GM12878 (cell line): ENCODE measurements around the gene ANKRD44. TPM values are rescaled to one million over a fixed set of nuclear protein-coding genes. Genes with fewer than 3 reads are reported as not detected.
"Not testable (repeated sequence)": the region's sequence is repeated elsewhere in the genome, so short reads cannot be mapped to it uniquely, and the experiment has no call there.

Source experiments
- ATAC-seq: fragments of 200-7000 bp; cut with Tn5 transposase; 3 replicates; pipeline ENCODE4 v1.9.1; 2020; ENCODE audit warnings: mild to moderate bottlenecking, moderate library complexity
- BruUV-seq: library from RNA; stranded (reverse); fragments of 400-500 nt; replicated peaks from 2 replicates; lab custom pipeline; 2021; lab: Mats Ljungman, UMichigan
- CTCF ChIA-PET: fragments of 300-600 bp; sonication (Branson Sonifier 250); formaldehyde crosslinking; extraction: SDS; loops from one replicate; lab custom pipeline; 2021; ENCODE audit warnings: inconsistent platforms; lab: Yijun Ruan, JAX
- POLR2A ChIA-PET: fragments of 350-600 bp; formaldehyde crosslinking; extraction: SDS; loops from one replicate; lab custom pipeline; 2021; ENCODE audit warnings: inconsistent platforms; lab: Charles Lee
- RAD21 ChIA-PET: fragments of 300-600 bp; sonication (Branson Sonifier 250); formaldehyde crosslinking; loops from one replicate; lab custom pipeline; 2023; ENCODE audit warnings: antibody characterized with exemption; ENCODE audit not compliant: unreplicated experiment; lab: Charles Lee
- SMC1A ChIA-PET: fragments of 300-600 bp; sonication (Branson Sonifier 250); formaldehyde crosslinking; loops from one replicate; lab custom pipeline; 2023; ENCODE audit not compliant: unreplicated experiment, uncharacterized antibody; lab: Charles Lee
- DNase-seq: peaks from one replicate; pipeline ENCODE4 v3.0.0-alpha.2; 2011; ENCODE audit warnings: low read depth, low spot score
- FAIRE-seq: peaks from 3 replicates; lab custom pipeline; 2011; peaks lifted over from hg19 to GRCh38; lab: Jason Lieb, UNC
- H2AFZ ChIP-seq: 2 replicates; pipeline ENCODE4 v1.6.0; 2011; ENCODE audit warnings: low read depth, low read length, control low read depth; ENCODE audit not compliant: control insufficient read depth
- H3K27ac ChIP-seq: 2 replicates; pipeline ENCODE4 v1.5.1; 2011; ENCODE audit warnings: control low read depth; ENCODE audit not compliant: control insufficient read depth, insufficient read depth
- H3K27me3 ChIP-seq, 2 experiments: replicated peaks in 1 of 2; 2 replicates each; pipeline versions ENCODE4 v1.6.0 to v1.6.1; 2011; ENCODE audit warnings: low read length in 1 of 2; ENCODE audit not compliant: control insufficient read depth in 2 of 2, insufficient read depth in 2 of 2
- H3K36me3 ChIP-seq, 2 experiments: 2 replicates each; pipeline ENCODE4 v1.5.1; 2011; ENCODE audit warnings: low read length in 1 of 2; ENCODE audit not compliant: control insufficient read depth in 2 of 2, insufficient read depth in 2 of 2
- H3K4me1 ChIP-seq: 2 replicates; pipeline ENCODE4 v1.6.1; 2011; ENCODE audit warnings: mild to moderate bottlenecking, low read length, moderate library complexity, mixed read lengths; ENCODE audit not compliant: control insufficient read depth, insufficient read depth
- H3K4me2 ChIP-seq: 2 replicates; pipeline ENCODE4 v1.6.0; 2011; ENCODE audit warnings: control low read depth; ENCODE audit not compliant: control insufficient read depth, insufficient read depth
- H3K4me3 ChIP-seq: fragments of 200-600 bp; sonication (generic); 2 replicates; pipeline ENCODE4 v1.5.1; 2016
- H3K79me2 ChIP-seq: 2 replicates; pipeline ENCODE4 v1.6.0; 2011; ENCODE audit warnings: low read length; ENCODE audit not compliant: control insufficient read depth, insufficient read depth
- H3K9ac ChIP-seq: 2 replicates; pipeline ENCODE4 v1.8.0; 2011; ENCODE audit warnings: low read length, control low read depth, mixed read lengths; ENCODE audit not compliant: control insufficient read depth, insufficient read depth
- H3K9me3 ChIP-seq: replicated peaks from 3 replicates; pipeline ENCODE4 v1.5.1; 2011; ENCODE audit warnings: mild to moderate bottlenecking, low read length; ENCODE audit not compliant: control insufficient read depth, insufficient read depth
- H4K20me1 ChIP-seq: 2 replicates; pipeline ENCODE4 v1.6.0; 2011; ENCODE audit not compliant: control insufficient read depth, insufficient read depth
- CBX5 ChIP-seq: sonication (generic); IDR thresholded peaks from 2 replicates; pipeline ENCODE4 v1.6.1; 2016; ENCODE audit warnings: low read depth, moderate library complexity, mild to moderate bottlenecking, inconsistent platforms
- CEBPB ChIP-seq, 2 experiments: fragments of 150-350 bp in 1 of 2; IDR thresholded peaks; 2 replicates each; pipeline ENCODE4 v1.6.1; 2012 to 2014; ENCODE audit warnings: low read depth in 2 of 2, low read length in 2 of 2, borderline replicate concordance in 1 of 2, inconsistent platforms in 1 of 2
- GATAD2B ChIP-seq: fragments of 450-650 bp; conservative IDR thresholded peaks from 2 replicates; pipeline ENCODE4 v1.6.1; 2017; ENCODE audit warnings: low read depth, mild to moderate bottlenecking, moderate library complexity
- HDGF ChIP-seq: fragments of 450-650 bp; IDR thresholded peaks from 2 replicates; pipeline ENCODE4 v1.6.1; 2016; ENCODE audit warnings: antibody characterized with exemption
- MEF2B ChIP-seq: fragments of 450-650 bp; IDR thresholded peaks from 2 replicates; pipeline ENCODE4 v1.6.1; 2018; ENCODE audit warnings: mild to moderate bottlenecking, moderate library complexity; ENCODE audit not compliant: partially characterized antibody, poor library complexity, severe bottlenecking
- ZZZ3 ChIP-seq: IDR thresholded peaks from 2 replicates; pipeline ENCODE4 v1.6.1; 2011; ENCODE audit warnings: low read depth; ENCODE audit not compliant: control insufficient read depth, insufficient read length
- WGBS: methylation state at CpG from one replicate; pipeline ENCODE4 v1.1.6; 2016; ENCODE audit warnings: low lambda C conversion rate; ENCODE audit not compliant: insufficient replicate concordance, insufficient coverage; ENCODE audit errors: missing lambda C conversion rate; 5-methylcytosine and 5-hydroxymethylcytosine counted together
- in situ Hi-C: fragments of 300-500 bp; cut with MboI; formaldehyde crosslinking; loops from 9 replicates; pipeline ENCODE4 v1.14.3; 2018; ENCODE audit warnings: mixed read lengths
- intact Hi-C: fragments of 100-400 bp; cut with micrococcal nuclease; formaldehyde crosslinking; loops from one replicate; pipeline ENCODE4 v1.14.2; 2022; ENCODE audit not compliant: unreplicated experiment
- polyA plus RNA-seq, 11 experiments: library from polyadenylated mRNA; depleted of rRNA in 4 of 11; unstranded in 6 of 11; stranded (reverse) in 5 of 11; fragments of >200 nt; fragmentation: Nextera tagmentation in 4 of 11; fragmentation: Illumina TruSeq in 1 of 11; extraction: Ambion mirVana in 4 of 11; extraction: Trizol in 1 of 11; gene quantifications; 1 replicate in 1 of 11; 2 replicates in 10 of 11; pipeline versions ENCODE4 v1.2.1 to v1.2.3, GENCODE V29; 2011 to 2016; ENCODE audit warnings: inconsistent platforms in 2 of 11, missing spikeins in 2 of 11, low read depth in 1 of 11
- total RNA-seq, 4 experiments: library from RNA; depleted of rRNA in 3 of 4; stranded (reverse); fragments of >200 nt in 3 of 4; fragmentation: Illumina TruSeq in 1 of 4; extraction: Trizol in 1 of 4; gene quantifications; 2 replicates each; pipeline versions ENCODE4 v1.2.1 to v1.2.3, GENCODE V29; 2013 to 2021
- TF ChIP-seq, protein P1 (sequence below): IDR thresholded peaks from 2 replicates; pipeline ENCODE4 v1.6.1; 2011; ENCODE audit warnings: low read depth, mild to moderate bottlenecking, low read length, moderate library complexity, borderline replicate concordance; ENCODE audit errors: extremely low read depth
- TF ChIP-seq, protein P2 (sequence below): fragments of 450-650 bp; IDR thresholded peaks from 2 replicates; pipeline ENCODE4 v1.6.1; 2017; ENCODE audit warnings: mild to moderate bottlenecking, low read depth, inconsistent platforms; ENCODE audit not compliant: poor library complexity, severe bottlenecking
- TF ChIP-seq, protein P3 (sequence below): fragments of 450-650 bp; conservative IDR thresholded peaks from 2 replicates; pipeline ENCODE4 v1.6.1; 2017; ENCODE audit warnings: mild to moderate bottlenecking, moderate library complexity

ANKRD44 gene
- total and polyA plus RNA-seq, 10 of the 15 experiments (the other 5 are each of a cell fraction or from before 2014, with no cell fraction given) = 19.1 to 99.1 (median 59.6) TPM

DNA sequence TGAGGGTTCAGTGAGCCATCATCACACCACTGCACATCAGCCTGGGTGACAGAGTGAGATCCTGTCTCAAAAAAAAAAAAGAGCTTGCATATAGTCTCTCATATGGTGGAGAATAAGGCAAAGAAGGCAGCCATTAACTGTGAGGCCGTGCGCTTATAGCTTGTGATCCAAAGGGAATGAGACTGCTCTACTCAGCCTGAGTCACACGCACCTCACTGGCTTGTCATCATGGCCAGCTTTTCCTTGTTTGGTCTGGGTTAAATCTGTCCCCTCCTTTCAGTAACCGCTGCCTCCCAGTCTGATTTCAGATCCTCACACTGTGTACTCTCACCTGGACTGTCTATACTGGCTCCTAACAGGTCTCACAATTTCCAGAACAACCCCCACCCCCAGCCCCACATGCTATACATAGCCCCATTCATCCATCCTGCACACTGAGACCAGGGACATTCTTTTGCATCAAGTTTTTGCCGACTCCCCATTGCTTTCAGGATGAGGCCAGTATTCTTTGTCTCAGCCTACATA, 35.3 kb upstream of the ANKRD44 start:
- no peak overlapping the region for H3K27ac ChIP-seq
- ChIA-PET POLR2A (no interaction called here), SMC1A (interaction anchor here (0.7 to 1.3 kb wide), 3 partner anchors 9 to 474 kb away, joined by 3 read pairs; no protein-coding TSS in a partner anchor), RAD21 (no interaction called here), CTCF (interaction anchor here (1.2 kb wide), 2 partner anchors 11 to 232 kb away, joined by 3 read pairs; no protein-coding TSS in a partner anchor)
- BruUV-seq = no TSS peak
- intact Hi-C loops (no loop called here), in situ Hi-C loops (no loop called here)
- H3K4me3 ChIP-seq = no peak overlapping the region
- TF ChIP-seq, protein P1, sequence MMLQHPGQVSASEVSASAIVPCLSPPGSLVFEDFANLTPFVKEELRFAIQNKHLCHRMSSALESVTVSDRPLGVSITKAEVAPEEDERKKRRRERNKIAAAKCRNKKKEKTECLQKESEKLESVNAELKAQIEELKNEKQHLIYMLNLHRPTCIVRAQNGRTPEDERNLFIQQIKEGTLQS = no peak
- TF ChIP-seq, protein P2, sequence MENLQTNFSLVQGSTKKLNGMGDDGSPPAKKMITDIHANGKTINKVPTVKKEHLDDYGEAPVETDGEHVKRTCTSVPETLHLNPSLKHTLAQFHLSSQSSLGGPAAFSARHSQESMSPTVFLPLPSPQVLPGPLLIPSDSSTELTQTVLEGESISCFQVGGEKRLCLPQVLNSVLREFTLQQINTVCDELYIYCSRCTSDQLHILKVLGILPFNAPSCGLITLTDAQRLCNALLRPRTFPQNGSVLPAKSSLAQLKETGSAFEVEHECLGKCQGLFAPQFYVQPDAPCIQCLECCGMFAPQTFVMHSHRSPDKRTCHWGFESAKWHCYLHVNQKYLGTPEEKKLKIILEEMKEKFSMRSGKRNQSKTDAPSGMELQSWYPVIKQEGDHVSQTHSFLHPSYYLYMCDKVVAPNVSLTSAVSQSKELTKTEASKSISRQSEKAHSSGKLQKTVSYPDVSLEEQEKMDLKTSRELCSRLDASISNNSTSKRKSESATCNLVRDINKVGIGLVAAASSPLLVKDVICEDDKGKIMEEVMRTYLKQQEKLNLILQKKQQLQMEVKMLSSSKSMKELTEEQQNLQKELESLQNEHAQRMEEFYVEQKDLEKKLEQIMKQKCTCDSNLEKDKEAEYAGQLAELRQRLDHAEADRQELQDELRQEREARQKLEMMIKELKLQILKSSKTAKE = no peak
- TF ChIP-seq MEF2B (no peak), CBX5 (no peak), GATAD2B (no peak), HDGF (no peak), ZZZ3 (no peak), CEBPB (IDR thresholded peaks at IDR 0.05; ENCODE audit: borderline replicate concordance in 1 of 2, low read depth in 2 of 2, low read length in 2 of 2) (no peak)
- TF ChIP-seq, protein P3, sequence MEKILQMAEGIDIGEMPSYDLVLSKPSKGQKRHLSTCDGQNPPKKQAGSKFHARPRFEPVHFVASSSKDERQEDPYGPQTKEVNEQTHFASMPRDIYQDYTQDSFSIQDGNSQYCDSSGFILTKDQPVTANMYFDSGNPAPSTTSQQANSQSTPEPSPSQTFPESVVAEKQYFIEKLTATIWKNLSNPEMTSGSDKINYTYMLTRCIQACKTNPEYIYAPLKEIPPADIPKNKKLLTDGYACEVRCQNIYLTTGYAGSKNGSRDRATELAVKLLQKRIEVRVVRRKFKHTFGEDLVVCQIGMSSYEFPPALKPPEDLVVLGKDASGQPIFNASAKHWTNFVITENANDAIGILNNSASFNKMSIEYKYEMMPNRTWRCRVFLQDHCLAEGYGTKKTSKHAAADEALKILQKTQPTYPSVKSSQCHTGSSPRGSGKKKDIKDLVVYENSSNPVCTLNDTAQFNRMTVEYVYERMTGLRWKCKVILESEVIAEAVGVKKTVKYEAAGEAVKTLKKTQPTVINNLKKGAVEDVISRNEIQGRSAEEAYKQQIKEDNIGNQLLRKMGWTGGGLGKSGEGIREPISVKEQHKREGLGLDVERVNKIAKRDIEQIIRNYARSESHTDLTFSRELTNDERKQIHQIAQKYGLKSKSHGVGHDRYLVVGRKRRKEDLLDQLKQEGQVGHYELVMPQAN = no peak
- H3K27me3 ChIP-seq = no peaks in the 10 kb centered on the region
- H2AFZ ChIP-seq = no peak overlapping the region
- H3K4me1 ChIP-seq = no peaks in the 10 kb centered on the region
- ATAC-seq (no peak), DNase-seq (no peak), FAIRE-seq (no peak)
- no peak overlapping the region for H3K9ac ChIP-seq
- no peaks in the 10 kb centered on the region for H3K9me3 ChIP-seq
- no peak overlapping the region for H3K4me2 ChIP-seq
- H3K36me3 ChIP-seq = no peaks in the 10 kb centered on the region
- H3K79me2 ChIP-seq = no peaks in the 10 kb centered on the region
- H4K20me1 ChIP-seq = no peaks in the 10 kb centered on the region
- 94% methylated on average over 5 of the region's 5 CpGs for WGBS

DNA sequence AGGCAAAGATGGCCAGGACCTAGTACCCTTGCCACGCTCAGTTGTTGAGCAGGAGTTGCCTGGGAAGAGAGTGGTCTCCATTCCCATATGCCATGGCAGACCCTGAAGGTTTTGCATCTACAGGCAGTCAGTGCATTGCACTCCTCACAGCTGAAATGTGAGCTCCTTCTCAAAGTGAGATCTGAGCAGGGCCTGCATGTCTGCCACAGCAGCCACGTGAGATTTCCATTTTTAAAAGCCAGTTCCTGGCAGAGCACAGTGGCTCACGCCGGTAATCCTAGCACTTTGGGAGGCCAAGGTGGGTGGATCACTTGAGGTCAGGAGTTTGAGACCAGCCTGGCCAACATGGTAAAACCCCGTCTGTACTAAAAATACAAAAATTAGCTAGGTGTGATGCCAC, 33.4 kb upstream of the ANKRD44 start:
- H3K4me1 ChIP-seq, H3K27ac ChIP-seq, H3K9me3 ChIP-seq, CTCF ChIA-PET, RAD21 ChIA-PET, H3K27me3 ChIP-seq, H4K20me1 ChIP-seq, H3K79me2 ChIP-seq, H3K4me3 ChIP-seq, H3K9ac ChIP-seq, POLR2A ChIA-PET, in situ Hi-C loops, BruUV-seq, SMC1A ChIA-PET, DNase-seq, intact Hi-C loops, H3K4me2 ChIP-seq, H3K36me3 ChIP-seq: not testable (repeated sequence)
- peak; percentile 44 for FAIRE-seq
- peak overlapping the region; percentile 3 for H2AFZ ChIP-seq
- WGBS = 81% methylated on average over 5 of the region's 5 CpGs
- ATAC-seq = peak; percentile 47
